LNCaP clone FGC (cell line): ENCODE measurements around the gene SV2C.

Experiments
- DNase-seq: peaks from one replicate; pipeline ENCODE4 v3.0.0-alpha.2; 2011; ENCODE audit warnings: low read depth
- H3K4me3 ChIP-seq: 2 replicates; pipeline ENCODE4 v1.5.1; 2011; ENCODE audit warnings: mild to moderate bottlenecking, low read depth, low read length, control low read depth
- CTCF ChIP-seq: IDR thresholded peaks from 2 replicates; pipeline ENCODE4 v1.5.1; 2012; ENCODE audit warnings: mild to moderate bottlenecking; ENCODE audit not compliant: control insufficient read depth, insufficient read depth; ENCODE audit errors: extremely low read depth

Gene SV2C

DNA sequence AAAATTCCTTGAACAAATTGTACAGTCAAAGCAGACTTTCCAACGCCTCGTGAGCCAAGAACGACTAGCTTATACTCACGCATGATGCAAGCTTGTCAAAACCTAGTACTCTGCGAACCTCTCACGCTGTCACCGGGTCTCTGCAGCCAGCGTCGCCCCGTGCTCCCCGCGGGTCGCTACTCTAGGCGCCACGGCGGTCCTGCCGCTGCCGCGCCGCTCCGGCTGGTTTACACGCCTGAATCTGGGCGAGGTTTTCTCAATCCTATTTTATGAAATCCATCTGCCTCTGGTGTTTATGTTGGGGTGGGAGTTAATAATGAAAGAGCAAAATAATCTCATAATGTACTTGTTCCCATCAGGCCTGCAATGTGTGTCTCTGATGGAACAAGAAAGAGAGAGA lies 90.9 kb downstream of the SV2C start:
- H3K4me3 ChIP-seq = no peak overlapping the region
- DNase-seq = no peak
- no peak for TF ChIP-seq CTCF

DNA sequence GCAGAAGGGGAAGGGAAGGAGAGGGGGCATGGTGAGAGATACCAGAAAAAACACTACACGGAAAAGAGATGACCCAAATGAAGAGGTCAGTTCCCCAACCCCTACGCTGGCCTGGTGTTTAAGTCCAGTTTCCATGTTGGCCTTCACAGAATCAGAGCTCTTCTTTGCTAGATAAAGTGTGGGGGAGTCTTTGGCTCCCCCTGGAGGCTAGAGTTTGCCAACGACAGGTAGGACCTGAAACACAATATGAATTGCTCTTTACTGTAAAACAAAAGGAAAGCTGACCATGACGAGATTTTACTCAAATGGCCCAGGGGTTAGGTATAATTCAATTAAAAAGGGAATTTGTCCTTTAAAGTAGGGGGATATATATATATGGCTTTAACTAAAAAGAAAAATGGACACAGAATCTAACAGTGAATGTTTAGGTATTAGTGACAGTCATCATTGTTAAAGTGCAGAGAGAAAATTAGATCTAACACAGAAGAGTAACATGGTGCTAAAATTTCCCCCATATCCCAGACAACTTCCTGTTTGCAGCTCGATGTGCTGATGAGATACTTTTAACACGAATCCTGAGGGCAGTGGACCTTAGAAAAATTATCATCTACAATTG lies 92.0 kb downstream of the SV2C start:
- peak; percentile 48 for DNase-seq
- peak; percentile 83 for TF ChIP-seq CTCF
- no peak overlapping the region for H3K4me3 ChIP-seq

GRCh38 chr5:76175821-76176403 lies 92.7 kb downstream of the SV2C start:
- no peak for DNase-seq
- TF ChIP-seq CTCF = no peak
- H3K4me3 ChIP-seq = no peak overlapping the region

DNA sequence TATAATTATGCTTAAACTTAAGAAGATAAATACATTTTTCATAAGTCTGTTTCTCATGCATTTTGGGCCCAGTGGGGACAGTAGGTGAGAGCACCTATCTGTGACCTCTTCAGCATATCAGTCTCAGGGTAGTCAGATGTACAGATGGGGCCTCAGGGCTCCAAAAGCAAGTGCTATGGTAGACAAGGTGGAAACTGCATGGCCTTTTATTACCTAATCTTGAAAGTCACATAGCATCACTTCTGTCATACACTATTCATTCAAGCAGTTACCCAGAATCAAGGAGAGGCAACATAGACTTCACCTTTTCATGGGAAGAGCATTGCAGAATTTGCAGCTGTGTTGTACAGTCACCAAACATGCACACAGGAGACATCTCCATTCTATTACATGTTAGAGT lies 94.8 kb downstream of the SV2C start:
- H3K4me3 ChIP-seq = no peak overlapping the region
- no peak for TF ChIP-seq CTCF
- no peak for DNase-seq

DNA sequence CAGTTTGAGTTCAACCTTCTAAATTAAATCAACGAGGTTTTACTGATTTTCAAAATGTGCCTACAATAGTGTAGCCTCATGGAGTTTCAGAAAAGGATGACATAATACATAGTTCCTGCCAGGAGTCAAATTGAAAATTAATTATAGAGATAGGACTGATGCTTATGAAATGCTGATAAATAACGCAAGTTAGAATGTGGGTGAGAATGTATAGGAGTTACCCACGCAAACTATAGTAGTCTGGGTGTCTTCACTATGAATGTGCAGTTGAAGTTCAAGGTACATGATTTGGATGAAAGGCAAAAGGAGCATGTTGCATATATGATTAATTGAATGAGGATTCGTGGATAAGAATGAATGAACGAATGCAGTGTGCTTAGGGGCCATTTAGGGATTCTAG lies 95.7 kb downstream of the SV2C start:
- DNase-seq = no peak
- no peak for TF ChIP-seq CTCF
- H3K4me3 ChIP-seq = no peak overlapping the region

- no peak for TF ChIP-seq CTCF
- no peak for DNase-seq
- no peak overlapping the region for H3K4me3 ChIP-seq
These were observed 97.9 kb downstream of the SV2C start for GRCh38 chr5:76180814-76181805.

GRCh38 chr5:76187386-76187785 lies 104.2 kb downstream of the SV2C start:
- H3K4me3 ChIP-seq = no peak overlapping the region
- no peak for TF ChIP-seq CTCF
- no peak for DNase-seq
